Stimulated activated CD8-positive, alpha-beta memory T cell treated with anti-CD3 and anti-CD28 coated beads, Interleukin-2, amount 100 ng/mL, for 1 hour (primary cell): ENCODE measurements around the gene IDI1.
"Not testable (repeated sequence)": the region's sequence is repeated elsewhere in the genome, so short reads cannot be mapped to it uniquely, and the experiment has no call there.

Experiments
- DNase-seq, 2 donors: peaks; one replicate each; pipeline ENCODE4 v3.0.0-alpha.2; 2020; ENCODE audit warnings: low read depth in 2 of 2

Gene IDI1

GRCh38 chr10:1063232-1063865 is 14.4 kb upstream of the IDI1 start:
- DNase-seq = no peak

GRCh38 chr10:1061930-1062774 is 13.2 kb upstream of the IDI1 start:
- DNase-seq = no peak

GRCh38 chr10:1059902-1060301 is 11.0 kb upstream of the IDI1 start:
- no peak for DNase-seq

- no peak for DNase-seq
Observed at GRCh38 chr10:1058017-1058416, 9.1 kb upstream of the IDI1 start.

- no peak for DNase-seq
Observed at GRCh38 chr10:1057106-1057657, 8.3 kb upstream of the IDI1 start.

- peak; percentile 78 to 83 for DNase-seq
Observed at GRCh38 chr10:1056326-1057105, 7.6 kb upstream of the IDI1 start, which contains the start of gene WDR37. TSS of gene WDR37 (plus strand) at chr10:1056385. CDS start at chr10:1072156, 15,771 bp downstream.

GRCh38 chr10:1054684-1055083 is 5.8 kb upstream of the IDI1 start:
- DNase-seq = no peak

GRCh38 chr10:1050554-1050953 is 1.6 kb upstream of the IDI1 start:
- DNase-seq = no peak

GRCh38 chr10:1050145-1050544 is 1.2 kb upstream of the IDI1 start:
- no peak for DNase-seq

GRCh38 chr10:1049425-1049958 is 573 bp upstream of the IDI1 start:
- DNase-seq = no peak

- DNase-seq = no peak
Observed at GRCh38 chr10:1048349-1048731, 579 bp downstream of the IDI1 start.

GRCh38 chr10:1047937-1048336 is 982 bp downstream of the IDI1 start:
- DNase-seq = no peak

- DNase-seq = no peak
Observed at GRCh38 chr10:1045415-1045814, 3.5 kb downstream of the IDI1 start.

GRCh38 chr10:1044964-1045363 is 4.0 kb downstream of the IDI1 start:
- no peak for DNase-seq

GRCh38 chr10:1044146-1044545 is 4.8 kb downstream of the IDI1 start:
- DNase-seq = no peak

GRCh38 chr10:1043532-1043995 is 5.4 kb downstream of the IDI1 start:
- no peak for DNase-seq

GRCh38 chr10:1041514-1041913 is 7.4 kb downstream of the IDI1 start:
- no peak for DNase-seq

- DNase-seq = no peak
Observed at GRCh38 chr10:1040133-1040532, 8.8 kb downstream of the IDI1 start.

- not testable (repeated sequence) for DNase-seq
Observed at GRCh38 chr10:1038769-1039168, 10.2 kb downstream of the IDI1 start.

- no peak for DNase-seq
Observed at GRCh38 chr10:1037098-1037497, 11.8 kb downstream of the IDI1 start.

GRCh38 chr10:1036341-1036791 is 12.6 kb downstream of the IDI1 start:
- DNase-seq = no peak

GRCh38 chr10:1035201-1035600 is 13.7 kb downstream of the IDI1 start:
- no peak for DNase-seq
